GM19468 (cell line): Measurements from ENCODE around the gene DUXA.
"Not testable (repeated sequence)": the region's sequence is repeated elsewhere in the genome, so short reads cannot be mapped to it uniquely, and the experiment has no call there.

Source experiments
- ATAC-seq: cut with Tn5 transposase; IDR thresholded peaks from one replicate; pipeline ENCODE4 v1.9.1; 2021; ENCODE audit warnings: mild to moderate bottlenecking, moderate library complexity, moderate number of reproducible peaks; ENCODE audit not compliant: unreplicated experiment; ENCODE audit errors: extremely low read depth

DUXA gene

GRCh38 chr19:57167385-57167784 lies at the start of gene DUXA:
TSS of gene DUXA (minus strand) at chr19:57167485. CDS start at chr19:57167443, 42 bp downstream.
- ATAC-seq = no peak

- no peak for ATAC-seq
These were observed 44.8 kb upstream of the DUXA start for GRCh38 chr19:57212109-57212508.

- ATAC-seq = no peak
These were observed 43.1 kb upstream of the DUXA start for GRCh38 chr19:57210381-57210780.

GRCh38 chr19:57202160-57202559 lies 34.9 kb upstream of the DUXA start:
- no peak for ATAC-seq

- not testable (repeated sequence) for ATAC-seq
These were observed 30.6 kb upstream of the DUXA start for GRCh38 chr19:57197874-57198273.

GRCh38 chr19:57192993-57193392 lies 25.7 kb upstream of the DUXA start:
- ATAC-seq = no peak

- ATAC-seq = no peak
These were observed 24.8 kb upstream of the DUXA start for GRCh38 chr19:57192077-57192420.

GRCh38 chr19:57191141-57192076 lies 24.1 kb upstream of the DUXA start, which contains the start of gene ZNF264:
TSS of gene ZNF264 (plus strand) at chr19:57191500. CDS start at chr19:57191914, 414 bp downstream.
- ATAC-seq = peak; percentile 78

GRCh38 chr19:57190301-57190700 lies 23.0 kb upstream of the DUXA start:
- no peak for ATAC-seq

GRCh38 chr19:57171551-57172081 lies 4.3 kb upstream of the DUXA start:
- ATAC-seq = no peak

GRCh38 chr19:57165846-57166245 lies 1.4 kb downstream of the DUXA start:
- no peak for ATAC-seq

- no peak for ATAC-seq
These were observed 5.2 kb downstream of the DUXA start for GRCh38 chr19:57161985-57162539.

GRCh38 chr19:57152921-57153320 lies 14.4 kb downstream of the DUXA start:
- ATAC-seq = no peak

GRCh38 chr19:57141699-57142098 lies 25.6 kb downstream of the DUXA start:
- no peak for ATAC-seq

GRCh38 chr19:57135797-57136196 lies 31.5 kb downstream of the DUXA start:
- ATAC-seq = no peak

- not testable (repeated sequence) for ATAC-seq
These were observed 39.9 kb downstream of the DUXA start for GRCh38 chr19:57127403-57127802.

GRCh38 chr19:57123882-57124281 lies 43.4 kb downstream of the DUXA start:
- no peak for ATAC-seq

GRCh38 chr19:57118848-57119247 lies 48.4 kb downstream of the DUXA start:
- no peak for ATAC-seq

- ATAC-seq = not testable (repeated sequence)
These were observed 53.8 kb downstream of the DUXA start for GRCh38 chr19:57113501-57113900.

GRCh38 chr19:57111329-57111644 lies 56.0 kb downstream of the DUXA start:
- ATAC-seq = no peak

- ATAC-seq = no peak
These were observed 56.5 kb downstream of the DUXA start for GRCh38 chr19:57110592-57111328.
